Stromal cell of bone marrow (primary cell): Measurements from ENCODE around the gene PTPRG.
A peak's percentile ranks its signal among the peaks of the same experiment; 100 is the strongest.

ENCODE experiments used
- DNase-seq: peaks from one replicate; pipeline ENCODE4 v3.0.0-alpha.2; 2012; ENCODE audit warnings: low read depth

The PTPRG gene

DNA sequence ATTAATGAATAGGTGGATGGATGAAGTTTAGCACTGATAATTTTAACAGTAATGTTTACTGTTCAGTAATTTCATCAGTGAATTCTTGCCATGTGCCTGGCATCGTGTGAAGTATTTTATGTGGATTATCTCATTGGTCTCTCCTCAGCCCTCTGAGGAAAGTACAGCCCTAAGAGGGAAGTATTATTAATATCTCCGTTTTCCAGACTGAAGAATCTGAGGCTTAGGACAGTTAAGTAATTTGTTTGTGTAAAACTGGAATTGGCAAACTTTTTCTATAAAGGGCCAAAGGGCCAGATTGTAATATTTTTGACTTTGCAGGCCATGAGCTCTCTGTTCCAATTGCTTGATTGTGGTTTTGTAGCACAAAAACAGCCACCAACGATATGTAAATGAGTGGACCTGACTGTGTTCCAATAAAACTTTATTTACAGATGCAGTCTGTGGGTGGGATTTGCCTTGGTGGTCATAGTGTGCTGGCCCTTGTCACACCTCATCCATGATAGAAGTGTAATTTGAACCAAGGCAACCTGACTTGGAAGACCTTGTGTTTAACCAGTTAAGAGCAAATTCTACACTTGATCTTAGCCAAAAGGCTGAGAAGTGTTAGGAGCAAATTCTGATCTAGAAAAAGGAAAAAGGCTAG, 556.7 kb downstream of the PTPRG start:
- DNase-seq, result no peak

DNA sequence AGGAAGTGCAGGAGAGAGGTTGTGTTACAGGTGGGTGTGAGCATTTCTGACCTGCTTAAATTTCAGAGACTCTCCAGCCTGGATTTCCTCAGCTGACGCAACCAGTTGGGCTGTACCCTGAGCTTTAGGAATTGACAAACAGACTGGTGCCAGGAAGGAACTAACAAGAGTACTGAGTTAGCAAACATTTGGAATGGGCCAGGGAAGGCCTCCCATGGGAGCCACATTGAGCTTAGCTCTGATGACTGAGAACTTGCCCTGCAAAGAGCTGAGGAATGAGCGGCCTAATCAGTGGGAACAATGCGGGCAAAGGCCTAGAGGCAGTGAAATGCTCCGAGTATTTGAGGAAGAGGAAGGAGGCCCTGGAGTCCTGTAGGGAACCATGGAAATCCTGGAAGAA, 557.8 kb downstream of the PTPRG start:
- no peak for DNase-seq

DNA sequence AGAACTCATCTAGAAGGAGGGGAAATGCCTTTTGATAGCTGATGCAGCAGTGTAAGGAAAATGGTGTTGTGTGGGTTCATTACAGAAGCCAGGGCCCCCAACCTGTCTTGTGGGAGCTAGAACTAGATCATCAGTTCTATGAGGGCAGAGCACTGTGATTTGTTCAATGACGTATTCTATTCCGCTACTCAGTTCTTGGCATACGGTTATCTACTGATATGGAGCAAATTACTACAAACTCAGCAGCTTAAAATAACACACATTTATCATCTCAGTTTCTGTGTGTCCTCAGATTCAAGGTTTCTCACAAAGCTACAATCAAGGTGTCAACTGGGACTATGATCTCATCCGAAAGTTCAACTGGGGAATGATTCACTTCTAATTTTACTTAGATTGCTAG, 561.4 kb downstream of the PTPRG start:
- DNase-seq, result no peak

DNA sequence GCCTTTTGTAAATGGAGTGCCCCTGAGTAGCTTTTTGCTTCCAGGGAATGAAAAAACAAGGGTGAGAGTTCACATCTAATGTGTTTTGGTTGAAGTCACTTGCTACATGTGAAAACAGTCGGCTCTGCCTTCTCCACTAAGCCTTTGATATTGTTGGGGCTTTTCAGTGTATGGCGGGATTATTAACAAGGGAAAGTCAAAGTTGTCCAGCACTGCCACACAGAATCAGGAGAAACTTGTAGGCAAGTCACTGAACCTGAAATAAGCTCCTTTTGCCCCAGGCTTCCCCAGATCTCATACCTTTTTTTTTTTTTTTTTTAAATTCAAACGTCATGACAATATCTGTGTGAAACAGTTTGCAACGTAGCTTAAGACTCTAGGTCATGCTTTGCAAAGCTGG, 564.0 kb downstream of the PTPRG start:
- no peak for DNase-seq

DNA sequence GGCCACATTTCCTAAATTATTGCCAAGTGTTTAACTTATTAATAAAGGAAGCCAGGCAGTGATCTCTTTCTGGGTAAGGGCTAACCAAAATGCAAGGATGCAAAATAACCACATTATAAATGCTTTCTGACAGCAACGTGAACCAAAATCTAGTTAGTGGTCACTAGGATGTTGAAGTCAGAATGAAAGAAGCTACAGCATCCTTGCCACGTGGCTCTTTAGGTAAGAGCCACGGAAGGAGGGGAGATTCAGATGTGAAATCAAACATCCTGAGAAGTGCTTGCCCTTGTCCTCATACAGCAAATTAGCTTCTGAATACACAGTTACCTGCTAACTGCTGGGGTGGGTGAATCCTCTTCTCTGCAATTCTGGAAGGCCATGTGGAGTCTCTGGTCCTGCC, 565.7 kb downstream of the PTPRG start:
- no peak for DNase-seq

DNA sequence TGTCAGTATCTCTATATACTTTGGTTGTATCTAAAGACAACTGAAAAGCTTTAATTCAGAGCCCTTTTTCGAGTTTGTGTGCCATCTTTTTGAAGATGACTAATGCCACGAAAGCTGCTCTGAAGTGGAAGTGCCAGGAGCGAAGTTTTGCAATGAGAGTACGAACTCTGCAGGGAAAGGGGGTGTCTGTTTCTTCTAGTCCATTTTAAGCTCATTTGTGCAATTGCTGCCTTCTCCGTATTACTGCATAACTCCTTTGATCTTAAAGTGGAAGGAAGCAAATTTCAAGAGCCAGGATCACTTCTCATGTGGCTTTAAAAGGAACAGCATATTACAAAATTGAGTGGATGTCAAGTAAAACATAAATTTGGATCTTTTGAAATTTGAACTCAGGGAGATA, 566.7 kb downstream of the PTPRG start:
- peak; percentile 54 for DNase-seq

DNA sequence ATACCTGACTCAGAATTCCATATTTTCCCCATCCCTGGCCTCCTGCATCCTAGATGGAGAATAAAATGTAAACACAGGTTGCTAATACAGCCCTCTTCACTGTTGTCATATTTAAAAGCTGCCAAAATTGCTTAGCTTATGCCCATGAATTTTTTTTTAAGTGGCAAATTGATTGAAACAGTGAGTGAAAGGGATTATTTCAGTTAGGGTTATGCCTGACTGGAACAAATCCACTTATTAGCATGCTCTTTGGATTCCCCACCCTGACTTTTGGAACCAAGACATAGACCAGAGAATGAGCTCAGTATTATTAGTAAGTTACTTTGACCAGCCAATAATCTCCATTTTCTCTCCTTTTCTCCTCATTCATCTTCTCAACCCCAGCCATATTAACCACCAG, 567.3 kb downstream of the PTPRG start:
- DNase-seq, result no peak

GRCh38 chr3:62131050-62131449, 569.7 kb downstream of the PTPRG start:
- DNase-seq, result no peak

DNA sequence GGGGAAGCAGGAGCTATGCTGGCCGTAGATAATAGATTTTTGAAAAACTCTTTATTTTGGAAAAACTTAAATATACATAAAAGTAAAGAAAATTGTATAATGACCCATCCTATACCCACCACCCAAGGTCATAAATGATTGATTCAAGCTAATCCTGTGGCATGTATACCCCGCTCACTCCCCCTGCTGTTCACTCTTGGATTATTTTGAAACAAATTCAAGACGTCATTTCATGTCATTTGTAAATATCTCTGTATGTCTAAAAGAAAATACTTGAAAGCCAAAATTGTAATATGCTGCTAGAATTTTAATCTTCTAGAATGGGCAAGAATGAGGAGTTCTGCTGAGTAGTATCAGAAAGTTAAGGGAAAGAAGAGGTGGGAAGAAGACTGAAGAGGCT, 570.2 kb downstream of the PTPRG start:
- no peak for DNase-seq

GRCh38 chr3:62132027-62132602, 570.7 kb downstream of the PTPRG start:
- DNase-seq, result peak; percentile 31

- no peak for DNase-seq
Measured at GRCh38 chr3:62133015-62133414, 571.6 kb downstream of the PTPRG start.

DNA sequence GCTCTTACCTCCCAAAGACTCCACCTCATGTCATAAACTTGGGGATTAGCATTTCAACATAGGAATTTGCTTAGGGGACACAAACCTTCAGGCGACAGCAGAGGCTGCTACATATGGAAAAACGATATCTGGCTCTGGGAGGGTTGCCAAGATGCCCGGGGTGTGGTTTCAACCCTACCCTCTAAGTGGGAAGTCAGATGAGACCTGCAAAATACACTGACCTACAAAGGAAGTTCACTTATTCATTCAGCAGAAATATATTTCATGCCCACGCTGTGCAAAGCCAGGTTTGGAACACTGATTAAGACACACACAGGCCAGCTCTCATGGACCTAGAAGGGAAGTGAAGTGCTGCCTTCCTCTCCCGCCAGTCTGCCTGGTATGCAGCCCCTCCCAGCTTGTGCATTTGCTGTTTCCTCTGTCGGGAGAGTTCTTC, 572.7 kb downstream of the PTPRG start:
- DNase-seq, result no peak

GRCh38 chr3:62135741-62136140, 574.4 kb downstream of the PTPRG start:
- no peak for DNase-seq

DNA sequence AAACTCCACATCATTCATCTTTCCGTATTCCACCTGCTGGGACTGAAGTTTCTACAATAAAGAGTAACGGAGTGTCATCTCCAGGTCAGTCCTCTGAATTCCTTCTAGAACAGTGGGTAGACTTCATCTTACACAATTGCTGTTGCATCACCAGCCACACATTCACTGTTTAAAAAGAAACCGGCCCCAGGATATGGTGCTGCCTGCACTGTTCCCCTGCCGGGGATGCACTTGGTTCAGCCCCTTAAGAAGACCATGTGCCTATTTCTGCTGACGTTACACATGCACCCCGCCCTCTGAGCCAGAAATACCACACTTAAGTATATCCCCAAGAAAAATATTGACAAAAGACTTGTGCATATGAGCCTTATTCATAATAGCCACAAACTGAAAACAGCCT, 578.6 kb downstream of the PTPRG start:
- DNase-seq, result peak; percentile 53

- no peak for DNase-seq
Measured at GRCh38 chr3:62142331-62143085, 581.1 kb downstream of the PTPRG start.

DNA sequence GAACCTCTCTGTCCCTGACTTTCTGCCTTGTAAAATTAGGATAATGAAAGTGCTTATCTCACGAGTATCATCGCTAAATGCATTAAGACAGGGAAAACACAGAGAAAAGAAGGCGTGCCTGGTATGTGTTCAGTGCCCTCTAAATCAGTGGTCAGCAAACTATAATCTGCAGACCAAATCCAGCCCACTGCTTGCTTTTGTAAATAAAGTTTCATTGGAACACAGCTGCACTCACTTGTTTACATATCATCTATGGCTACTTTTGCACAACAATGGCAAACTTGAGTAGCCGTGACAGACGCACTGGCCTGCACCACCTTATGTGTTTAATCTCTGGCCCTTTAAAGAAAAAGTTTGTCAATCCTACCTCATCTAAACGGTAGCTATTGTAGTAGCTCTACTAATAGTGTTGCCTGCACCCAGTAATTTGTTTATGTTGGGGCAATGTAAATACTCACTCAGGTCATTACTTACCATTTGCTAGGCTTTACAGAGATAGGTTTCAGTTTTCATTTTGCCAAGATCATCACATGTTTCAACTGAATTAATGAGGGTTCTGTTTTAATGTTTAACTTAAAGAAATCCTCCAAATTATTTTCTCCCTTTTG, 582.6 kb downstream of the PTPRG start:
- no peak for DNase-seq

DNA sequence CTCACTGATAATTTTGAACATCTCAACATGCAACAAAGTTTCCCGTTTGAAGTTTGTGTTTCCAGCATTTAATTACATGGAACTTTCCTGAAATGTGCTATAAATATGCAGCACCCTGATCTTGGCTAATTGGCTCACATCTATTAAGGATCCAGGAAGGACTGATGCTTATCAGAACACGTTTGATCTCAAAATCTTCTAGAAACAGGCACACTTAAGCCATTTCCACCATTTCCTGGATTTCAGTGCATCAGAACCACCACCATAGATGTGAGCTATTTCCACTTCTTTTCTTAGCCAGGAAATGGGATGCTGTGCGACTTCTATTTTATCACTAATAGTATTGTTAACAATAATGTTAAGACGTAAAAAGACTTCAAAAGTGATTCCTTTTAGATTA, 583.1 kb downstream of the PTPRG start:
- no peak for DNase-seq

- no peak for DNase-seq
Measured at GRCh38 chr3:62145086-62145757, 583.9 kb downstream of the PTPRG start.

- no peak for DNase-seq
Measured at GRCh38 chr3:62149539-62149938, 588.2 kb downstream of the PTPRG start.

- DNase-seq, result peak; percentile 71
Measured at GRCh38 chr3:62149962-62150361, 588.6 kb downstream of the PTPRG start.

- no peak for DNase-seq
Measured at GRCh38 chr3:62151591-62151990, 590.2 kb downstream of the PTPRG start.

DNA sequence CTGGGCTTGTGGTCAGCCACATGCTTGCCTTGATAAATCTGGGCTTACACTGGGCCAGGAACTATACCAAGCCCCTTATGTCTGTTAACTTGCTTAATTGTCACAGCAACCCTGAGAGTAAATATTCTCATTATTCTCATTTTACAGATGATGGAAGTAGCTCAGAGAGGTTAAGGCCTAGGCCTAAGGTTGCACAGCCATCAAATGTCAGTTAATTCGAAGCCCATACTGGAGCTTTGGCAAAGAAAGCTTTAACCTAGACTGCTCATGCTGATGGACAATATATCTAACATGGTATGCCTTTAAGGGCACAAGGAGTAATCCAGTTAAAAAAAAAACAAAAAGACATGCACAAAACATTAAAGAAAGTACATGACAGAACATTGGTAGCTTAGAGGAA, 591.9 kb downstream of the PTPRG start:
- DNase-seq, result no peak
